ENCODE results near the gene CCNK.

Gene CCNK

GRCh38 chr14:99538733-99539132 lies 57.5 kb downstream of the CCNK start:
- no peak for DNase-seq

- no peak for DNase-seq
Observed at GRCh38 chr14:99539491-99539890, 58.3 kb downstream of the CCNK start.

GRCh38 chr14:99540196-99541032 lies 59.2 kb downstream of the CCNK start:
- no peak for DNase-seq

- no peak for DNase-seq
Observed at GRCh38 chr14:99541211-99541610, 60.0 kb downstream of the CCNK start.

GRCh38 chr14:99541677-99542470 lies 60.7 kb downstream of the CCNK start:
- DNase-seq: no peak

- DNase-seq: no peak
Observed at GRCh38 chr14:99542566-99542965, 61.4 kb downstream of the CCNK start.

- no peak for DNase-seq
Observed at GRCh38 chr14:99543370-99543769, 62.2 kb downstream of the CCNK start.

- DNase-seq: no peak
Observed at GRCh38 chr14:99543985-99544384, 62.8 kb downstream of the CCNK start.

GRCh38 chr14:99544991-99545390 lies 63.8 kb downstream of the CCNK start:
- no peak for DNase-seq

GRCh38 chr14:99545586-99545985 lies 64.4 kb downstream of the CCNK start:
- no peak for DNase-seq

GRCh38 chr14:99546234-99546879 lies 65.1 kb downstream of the CCNK start:
- peak; percentile 55 for DNase-seq

- DNase-seq: peak; percentile 81
Observed at GRCh38 chr14:99548255-99548654, 67.0 kb downstream of the CCNK start.

- no peak for DNase-seq
Observed at GRCh38 chr14:99548871-99549515, 67.8 kb downstream of the CCNK start.

GRCh38 chr14:99549684-99550083 lies 68.5 kb downstream of the CCNK start:
- DNase-seq: peak; percentile 81

- no peak for DNase-seq
Observed at GRCh38 chr14:99550387-99550992, 69.3 kb downstream of the CCNK start.

- no peak for DNase-seq
Observed at GRCh38 chr14:99551034-99551922, 70.1 kb downstream of the CCNK start.

GRCh38 chr14:99552021-99552553 lies 70.9 kb downstream of the CCNK start:
- no peak for DNase-seq

- no peak for DNase-seq
Observed at GRCh38 chr14:99552572-99553216, 71.5 kb downstream of the CCNK start.

- peak; percentile 58 for DNase-seq
Observed at GRCh38 chr14:99554184-99554583, 73.0 kb downstream of the CCNK start.

- DNase-seq: no peak
Observed at GRCh38 chr14:99554757-99555531, 73.7 kb downstream of the CCNK start.

Measured in NCI-H345 (cell line).